WTC11 (cell line): ENCODE results near the gene ECD. TPM values are rescaled to one million over a fixed set of nuclear protein-coding genes. Genes with fewer than 3 reads are reported as not detected.
A peak's percentile ranks its signal among the peaks of the same experiment; 100 is the strongest.

Source experiments
- AFF4 ChIP-seq: sonication (generic); formaldehyde crosslinking; IDR thresholded peaks from 2 replicates; pipeline ENCODE4 v1.8.1; 2023; ENCODE audit warnings: mild to moderate bottlenecking, missing genetic modification reagents, borderline replicate concordance
- AR ChIP-seq: fragments of 250-450 bp; sonication (Bioruptor Pico); IDR thresholded peaks from 2 replicates; pipeline ENCODE4 v1.9.0; 2021; ENCODE audit warnings: mild to moderate bottlenecking
- ARID4B ChIP-seq: sonication (generic); formaldehyde crosslinking; IDR thresholded peaks from 2 replicates; pipeline ENCODE4 v1.8.0; 2023; ENCODE audit warnings: missing genetic modification reagents, mild to moderate bottlenecking, borderline replicate concordance
- CBFB ChIP-seq: sonication (generic); formaldehyde crosslinking; IDR thresholded peaks from 2 replicates; pipeline ENCODE4 v1.8.1; 2022; ENCODE audit warnings: mild to moderate bottlenecking, low read depth, missing genetic modification reagents
- CREM ChIP-seq: sonication (generic); formaldehyde crosslinking; IDR thresholded peaks from 2 replicates; pipeline ENCODE4 v1.8.1; 2022; ENCODE audit warnings: mild to moderate bottlenecking, missing genetic modification reagents, moderate library complexity
- CTCF ChIP-seq: fragments of 200-600 bp; IDR thresholded peaks from 2 replicates; pipeline ENCODE4 v1.8.0; 2022; ENCODE audit warnings: antibody characterized with exemption
- EMX1 ChIP-seq: fragments of 250-450 bp; sonication (Bioruptor Pico); IDR thresholded peaks from 2 replicates; pipeline ENCODE4 v1.8.0; 2021; ENCODE audit warnings: mild to moderate bottlenecking
- FOXK1 ChIP-seq: sonication (generic); formaldehyde crosslinking; IDR thresholded peaks from 2 replicates; pipeline ENCODE4 v1.8.0; 2022; ENCODE audit warnings: mild to moderate bottlenecking, moderate library complexity, missing genetic modification reagents
- GABPB1 ChIP-seq: sonication (generic); formaldehyde crosslinking; IDR thresholded peaks from 2 replicates; pipeline ENCODE4 v1.8.1; 2023; ENCODE audit warnings: mild to moderate bottlenecking, missing genetic modification reagents
- GRHL2 ChIP-seq: fragments of 250-450 bp; sonication (Bioruptor Pico); IDR thresholded peaks from 2 replicates; pipeline ENCODE4 v1.8.0; 2022; ENCODE audit warnings: mild to moderate bottlenecking, moderate library complexity; ENCODE audit not compliant: insufficient replicate concordance, severe bottlenecking
- HMGA2 ChIP-seq: fragments of 250-450 bp; sonication (Bioruptor Pico); IDR thresholded peaks from 2 replicates; pipeline ENCODE4 v1.4.0; 2021; ENCODE audit warnings: mild to moderate bottlenecking, moderate library complexity
- IRF1 ChIP-seq: sonication (generic); formaldehyde crosslinking; IDR thresholded peaks from 2 replicates; pipeline ENCODE4 v1.8.0; 2023; ENCODE audit warnings: missing genetic modification reagents
- IRF2 ChIP-seq: sonication (generic); formaldehyde crosslinking; IDR thresholded peaks from 2 replicates; pipeline ENCODE4 v1.8.0; 2022; ENCODE audit warnings: low read depth, missing genetic modification reagents, borderline replicate concordance
- JAZF1 ChIP-seq: fragments of 250-450 bp; sonication (Bioruptor Pico); IDR thresholded peaks from 2 replicates; pipeline ENCODE4 v1.9.0; 2021; ENCODE audit warnings: moderate library complexity, mild to moderate bottlenecking, inconsistent platforms
- MAX ChIP-seq: sonication (generic); formaldehyde crosslinking; IDR thresholded peaks from 2 replicates; pipeline ENCODE4 v1.8.0; 2022; ENCODE audit warnings: mild to moderate bottlenecking, missing genetic modification reagents
- MXD4 ChIP-seq: fragments of 250-450 bp; sonication (Bioruptor Pico); IDR thresholded peaks from 2 replicates; pipeline ENCODE4 v1.8.0; 2021; ENCODE audit warnings: mild to moderate bottlenecking, moderate library complexity, borderline replicate concordance
- MYBL2 ChIP-seq: sonication (generic); formaldehyde crosslinking; IDR thresholded peaks from 2 replicates; pipeline ENCODE4 v1.8.1; 2023; ENCODE audit warnings: mild to moderate bottlenecking, moderate library complexity, missing genetic modification reagents
- NFE2L1 ChIP-seq: sonication (generic); formaldehyde crosslinking; IDR thresholded peaks from 2 replicates; pipeline ENCODE4 v1.8.1; 2023; ENCODE audit warnings: missing genetic modification reagents
- SMAD4 ChIP-seq: sonication (generic); formaldehyde crosslinking; IDR thresholded peaks from 2 replicates; pipeline ENCODE4 v1.8.0; 2022; ENCODE audit warnings: mild to moderate bottlenecking, missing genetic modification reagents
- SOX15 ChIP-seq: fragments of 250-450 bp; sonication (Bioruptor Pico); IDR thresholded peaks from 2 replicates; pipeline ENCODE4 v1.9.0; 2021; ENCODE audit warnings: mild to moderate bottlenecking
- SP1 ChIP-seq: sonication (generic); formaldehyde crosslinking; conservative IDR thresholded peaks from 2 replicates; pipeline ENCODE4 v1.8.1; 2022; ENCODE audit warnings: missing genetic modification reagents
- USF1 ChIP-seq: sonication (generic); formaldehyde crosslinking; IDR thresholded peaks from 2 replicates; pipeline ENCODE4 v1.8.0; 2022; ENCODE audit warnings: mild to moderate bottlenecking, missing genetic modification reagents
- ZNF138 ChIP-seq: sonication (generic); formaldehyde crosslinking; conservative IDR thresholded peaks from 2 replicates; pipeline ENCODE4 v1.8.1; 2022; ENCODE audit warnings: mild to moderate bottlenecking, moderate library complexity, missing genetic modification reagents
- ZNF232 ChIP-seq: sonication (generic); formaldehyde crosslinking; IDR thresholded peaks from 2 replicates; pipeline ENCODE4 v1.8.0; 2022; ENCODE audit warnings: mild to moderate bottlenecking, missing genetic modification reagents
- total RNA-seq: library from RNA; stranded (reverse); gene quantifications from 3 replicates; pipeline ENCODE4 v1.2.3, GENCODE V29; 2021

The ECD gene
- total RNA-seq, 1 experiment from 2014 or later = 38.2 TPM

GRCh38 chr10:73096449-73097304, 71.1 kb downstream of the ECD start, which contains the start of gene P4HA1 (continued):
- TF ChIP-seq AR (0 out of 2 replicates have a peak, but pooled peaks have one; percentile 27), MXD4 (CRISPR knock-in tag) (no peak), MYBL2 (peak; percentile 36; the same call in 1 of the 2 replicates), MAX (CRISPR knock-in tag) (peak; percentile 61), JAZF1 (no peak), FOXK1 (CRISPR knock-in tag) (peak; percentile 65; the same call in 1 of the 2 replicates), CTCF (peak; percentile 31; the same call in 1 of the 2 replicates), GRHL2 (CRISPR knock-in tag) (no peak), NFE2L1 (CRISPR knock-in tag) (no peak; the same call in 1 of the 2 replicates), EMX1 (CRISPR knock-in tag) (0 out of 2 replicates have a peak, but pooled peaks have one; percentile 50), IRF1 (CRISPR knock-in tag) (0 out of 2 replicates have a peak, but pooled peaks have one; percentile 63), ZNF138 (CRISPR knock-in tag) (no peak), CBFB (CRISPR knock-in tag) (no peak), GABPB1 (CRISPR knock-in tag) (peak; percentile 54), CREM (CRISPR knock-in tag) (no peak), HMGA2 (CRISPR knock-in tag) (no peak), AFF4 (peak; percentile 88; the same call in 1 of the 2 replicates), ARID4B (CRISPR knock-in tag) (0 out of 2 replicates have a peak, but pooled peaks have one; percentile 39), IRF2 (CRISPR knock-in tag) (no peak), ZNF232 (CRISPR knock-in tag) (peak; percentile 87; the same call in 1 of the 2 replicates), SMAD4 (CRISPR knock-in tag) (0 out of 2 replicates have a peak, but pooled peaks have one; percentile 44), SP1 (CRISPR knock-in tag) (peak; percentile 49; the same call in 1 of the 2 replicates), USF1 (peak; percentile 1; the same call in 1 of the 2 replicates), SOX15 (no peak)
